Hematopoietic multipotent progenitor cell treated with erythropoietin and hydrocortisone succinate and interleukin-3 and kit ligand, for 4 days (in vitro differentiated cells): ENCODE measurements around the gene ACRV1.
A peak's percentile ranks its signal among the peaks of the same experiment; 100 is the strongest.
"Not testable (repeated sequence)": the region's sequence is repeated elsewhere in the genome, so short reads cannot be mapped to it uniquely, and the experiment has no call there.

Experiments used
- DNase-seq: peaks from one replicate; pipeline ENCODE4 v3.0.0-alpha.2; 2015

The ACRV1 gene

GRCh38 chr11:125680747-125681146 lies at the start of gene ACRV1:
Gene ACRV1, minus strand, starts transcription at chr11:125680847. Its CDS starts 67 bp downstream, at chr11:125680780.
- DNase-seq, result no peak

GRCh38 chr11:125728969-125729368 lies 48.3 kb upstream of the ACRV1 start:
- no peak for DNase-seq

- peak; percentile 25 for DNase-seq
These were observed 43.5 kb upstream of the ACRV1 start for GRCh38 chr11:125724125-125724524.

- DNase-seq, result no peak
These were observed 40.1 kb upstream of the ACRV1 start for GRCh38 chr11:125720781-125721180.

DNA sequence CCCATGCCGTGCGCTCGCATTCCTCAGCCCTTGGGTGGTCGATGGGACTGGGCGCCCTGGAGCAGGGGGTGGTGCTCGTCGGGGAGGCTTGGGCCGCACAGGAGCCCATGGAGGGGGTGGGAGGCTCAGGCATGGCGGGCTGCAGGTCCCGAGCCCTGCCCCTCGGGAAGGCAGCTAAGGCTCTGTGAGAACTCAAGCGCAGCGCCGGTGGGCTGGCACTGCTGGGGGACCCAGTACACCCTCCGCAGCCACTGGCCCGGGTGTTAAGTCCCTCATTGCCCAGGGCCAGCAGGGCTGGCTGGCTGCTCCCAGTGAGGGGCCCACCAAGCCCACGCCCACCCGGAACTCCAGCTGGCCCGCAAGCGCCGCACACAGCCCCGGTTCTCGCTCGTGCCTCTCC lies 24.0 kb upstream of the ACRV1 start:
- not testable (repeated sequence) for DNase-seq

GRCh38 chr11:125701858-125702621 lies 21.4 kb upstream of the ACRV1 start:
- DNase-seq, result no peak

DNA sequence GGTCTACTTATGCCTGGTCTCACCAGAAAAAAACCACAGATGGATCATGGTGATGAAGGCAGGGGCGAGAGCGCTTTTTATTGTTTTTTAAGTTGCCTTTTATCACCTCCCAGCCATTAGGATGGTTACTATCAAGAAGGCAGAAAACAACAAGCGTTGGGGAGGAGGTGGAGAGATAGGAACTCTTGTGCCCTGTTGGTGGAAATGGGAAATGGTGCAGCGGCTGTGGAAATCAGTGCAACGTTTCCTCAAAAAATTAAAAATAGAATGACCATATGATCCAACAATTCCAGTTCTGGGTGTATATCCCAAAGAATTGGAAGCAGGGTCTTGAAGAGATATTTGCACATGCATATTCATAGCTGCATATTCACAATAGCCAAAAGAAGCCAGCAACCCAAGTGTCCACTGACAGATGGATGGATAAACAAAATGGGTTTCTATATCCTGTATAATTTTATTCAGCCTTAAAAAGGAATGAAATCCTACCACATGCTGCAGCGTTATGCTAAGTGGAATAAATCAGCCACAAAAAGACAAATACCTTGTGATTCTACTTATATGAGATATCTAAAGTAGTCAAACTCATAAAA lies 20.5 kb upstream of the ACRV1 start:
- DNase-seq, result no peak

DNA sequence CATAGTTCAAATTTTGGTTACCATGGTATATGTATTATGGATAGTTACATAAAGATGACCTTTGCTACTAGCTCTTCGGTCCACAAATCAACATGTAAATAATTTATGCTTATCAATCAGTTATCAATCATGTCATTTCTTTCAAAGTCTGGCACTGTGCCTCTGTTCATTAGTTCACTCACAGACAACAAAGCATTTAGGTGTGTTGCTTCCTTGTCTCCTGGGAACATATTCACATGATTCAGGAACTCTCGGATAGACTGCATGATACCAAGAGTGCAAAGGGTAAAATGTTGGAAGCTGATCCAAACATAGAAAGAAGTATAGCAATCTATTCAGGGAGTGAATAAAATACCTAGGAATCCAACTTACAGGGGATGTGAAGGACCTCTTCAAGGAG lies 14.3 kb upstream of the ACRV1 start:
- DNase-seq, result no peak

GRCh38 chr11:125692887-125693286 lies 12.2 kb upstream of the ACRV1 start:
- no peak for DNase-seq

GRCh38 chr11:125690006-125690405 lies 9.4 kb upstream of the ACRV1 start:
- no peak for DNase-seq

GRCh38 chr11:125689274-125689859 lies 8.7 kb upstream of the ACRV1 start:
- no peak for DNase-seq

- DNase-seq, result no peak
These were observed 8.0 kb upstream of the ACRV1 start for GRCh38 chr11:125688632-125689031.

GRCh38 chr11:125688066-125688465 lies 7.4 kb upstream of the ACRV1 start:
- no peak for DNase-seq

DNA sequence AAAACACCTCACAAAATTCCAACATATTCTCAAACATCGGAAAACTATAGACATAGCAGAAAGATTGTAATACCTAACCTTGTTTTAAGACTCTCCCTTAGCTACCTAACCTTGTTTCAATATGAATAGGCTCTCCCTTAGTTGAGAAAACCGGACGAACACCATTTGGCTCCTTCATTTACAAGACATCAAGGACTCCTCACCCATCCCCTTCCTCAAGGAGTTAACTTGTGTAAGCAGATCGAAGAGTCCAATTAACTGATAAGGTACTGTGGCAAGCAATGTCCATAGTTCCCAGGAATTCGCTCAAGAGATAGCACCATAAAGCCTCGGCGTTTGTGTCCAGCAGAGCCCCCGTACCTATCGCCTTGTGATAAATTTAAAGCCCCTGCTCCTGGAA lies 4.6 kb upstream of the ACRV1 start:
- DNase-seq, result no peak

GRCh38 chr11:125679837-125680236 lies 810 bp downstream of the ACRV1 start:
- DNase-seq, result no peak

- peak; percentile 35 for DNase-seq
These were observed 1.2 kb downstream of the ACRV1 start for GRCh38 chr11:125679397-125679796.

DNA sequence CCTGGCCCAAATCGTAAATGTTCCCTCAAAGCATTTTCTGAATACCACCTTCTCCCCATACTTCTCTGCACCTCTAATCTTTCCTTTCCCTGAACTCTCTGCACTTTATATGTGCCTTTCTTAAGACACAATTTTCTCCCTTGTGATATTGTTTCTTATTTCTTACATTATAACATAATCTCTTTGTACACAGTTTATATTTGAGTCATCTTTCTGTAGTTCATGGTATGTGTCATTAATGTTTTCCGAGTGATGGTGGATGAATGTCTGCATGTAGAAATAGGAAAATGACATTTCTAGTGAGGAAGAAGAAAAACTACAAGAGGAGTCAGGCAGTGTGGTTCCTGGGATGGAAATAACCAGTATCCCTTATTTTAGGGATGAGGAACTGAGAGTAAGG lies 5.5 kb downstream of the ACRV1 start:
- no peak for DNase-seq

- DNase-seq, result no peak
These were observed 6.4 kb downstream of the ACRV1 start for GRCh38 chr11:125674210-125674609.

GRCh38 chr11:125671561-125671960 lies 9.1 kb downstream of the ACRV1 start:
- DNase-seq, result no peak

DNA sequence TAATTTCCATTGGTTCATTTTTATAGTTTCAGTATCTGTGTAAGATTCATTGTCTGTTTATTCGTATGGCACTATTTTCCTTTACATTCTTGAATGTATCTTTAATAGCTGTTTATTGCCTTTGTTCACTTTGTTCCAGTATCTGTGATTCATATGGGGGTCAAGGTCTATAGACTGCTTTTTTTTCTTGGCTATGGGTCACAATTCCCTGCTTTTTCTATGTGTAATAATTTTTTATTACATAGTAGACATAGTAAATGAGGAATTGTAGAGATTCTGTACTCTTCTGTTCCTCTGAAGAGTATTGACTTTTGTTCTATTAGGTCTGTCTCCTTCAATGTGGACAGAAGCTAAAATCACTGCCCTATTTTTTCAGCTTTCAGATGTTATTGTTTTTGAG lies 10.5 kb downstream of the ACRV1 start:
- DNase-seq, result no peak

DNA sequence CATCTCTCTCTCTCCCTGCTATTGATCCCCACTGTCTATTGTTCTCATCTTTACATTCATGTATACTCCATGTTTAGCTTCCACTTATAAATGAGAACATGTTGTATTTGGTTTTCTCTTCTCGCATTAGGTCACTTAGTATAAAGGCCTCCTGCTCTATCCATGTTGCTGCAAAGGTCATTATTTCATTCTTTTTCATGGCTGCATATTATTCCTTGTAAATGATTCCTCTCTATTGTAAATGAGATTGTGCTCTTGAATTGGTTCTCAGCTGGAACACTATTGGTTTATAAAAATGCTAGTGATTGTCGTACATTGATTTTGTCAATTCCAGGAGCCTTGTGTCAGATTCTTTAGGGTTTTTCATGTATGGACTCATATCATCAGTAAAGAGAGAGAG lies 13.5 kb downstream of the ACRV1 start:
- no peak for DNase-seq

GRCh38 chr11:125663910-125664309 lies 16.7 kb downstream of the ACRV1 start:
- DNase-seq, result peak; percentile 53

DNA sequence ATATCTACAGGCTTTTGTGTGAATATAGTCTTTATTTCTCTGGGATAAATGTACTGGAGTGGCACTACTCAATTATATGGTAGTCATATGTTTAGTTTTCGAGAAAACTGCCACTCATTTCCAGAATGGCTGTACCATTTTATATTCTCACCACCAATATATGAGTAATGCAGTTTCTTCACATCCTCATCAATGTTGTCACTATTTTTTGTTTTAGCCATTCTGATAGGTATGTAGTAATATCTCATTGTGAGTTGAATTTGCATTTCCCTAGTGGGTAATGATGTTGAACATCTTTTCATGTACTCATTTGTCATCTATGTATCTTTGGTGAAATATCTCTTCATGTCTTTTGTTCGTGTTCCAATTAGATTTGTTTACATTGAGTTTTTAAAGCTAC lies 18.0 kb downstream of the ACRV1 start:
- no peak for DNase-seq

GRCh38 chr11:125649465-125650166 lies 31.0 kb downstream of the ACRV1 start:
- peak; percentile 42 for DNase-seq
